Occipital lobe (tissue), 3 donors: ENCODE measurements around the gene HIKESHI. TPM values are rescaled to one million over a fixed set of nuclear protein-coding genes. Genes with fewer than 3 reads are reported as not detected.

Source experiments
- DNase-seq: peaks from one replicate; lab custom pipeline; 2025; lab: John Stamatoyannopoulos, UW
- small RNA-seq: library from RNA; depleted of rRNA; stranded (forward); fragments of <200 nt; gene quantifications from one replicate; pipeline ENCODE3, GENCODE V24; 2014
- total RNA-seq: library from RNA; depleted of rRNA; stranded (reverse); fragments of >200 nt; gene quantifications from one replicate; pipeline ENCODE4 v1.2.3, GENCODE V29; 2014

HIKESHI gene
- total RNA-seq, 1 donor from 2014 or later, result 57.9 TPM

- no peak for DNase-seq
These were observed 72.5 kb downstream of the HIKESHI start, which contains the start of gene CCDC81 for GRCh38 chr11:86374586-86374985. TSS of gene CCDC81 (plus strand) at chr11:86374887. CDS start at chr11:86375164, 277 bp downstream.

- DNase-seq, result no peak
These were observed 75.9 kb downstream of the HIKESHI start for GRCh38 chr11:86377972-86378371.

GRCh38 chr11:86380295-86381059 lies 78.4 kb downstream of the HIKESHI start:
- DNase-seq, result no peak

- no peak for DNase-seq
These were observed 81.3 kb downstream of the HIKESHI start for GRCh38 chr11:86383041-86383955.

- DNase-seq, result no peak
These were observed 84.2 kb downstream of the HIKESHI start for GRCh38 chr11:86386283-86386682.

GRCh38 chr11:86386746-86387145 lies 84.7 kb downstream of the HIKESHI start:
- no peak for DNase-seq

- DNase-seq, result no peak
These were observed 86.2 kb downstream of the HIKESHI start for GRCh38 chr11:86388198-86388597.

- DNase-seq, result no peak
These were observed 88.4 kb downstream of the HIKESHI start for GRCh38 chr11:86390487-86390886.

GRCh38 chr11:86395061-86395551 lies 93.1 kb downstream of the HIKESHI start:
- DNase-seq, result no peak

Small RNAs within 50 kb of the gene (small RNA-seq; reads per million reads assigned to genes)
- not detected for gene RN7SL225P

Other genes starting within 250 kb of the HIKESHI start
- 1,141 TPM for gene PICALM, start 233.2 kb upstream of the HIKESHI start, total RNA-seq
- 23.1 TPM for gene EED, start 57.5 kb upstream of the HIKESHI start, total RNA-seq
- 3.0 TPM for gene CCDC81, start 72.6 kb downstream of the HIKESHI start, total RNA-seq